Endothelial cell of umbilical vein (primary cell): ENCODE results near the gene CALCR. TPM values are rescaled to one million over a fixed set of nuclear protein-coding genes. Genes with fewer than 3 reads are reported as not detected.
"Not testable (repeated sequence)": the region's sequence is repeated elsewhere in the genome, so short reads cannot be mapped to it uniquely, and the experiment has no call there.

Experiments
- BruUV-seq: library from RNA; stranded (reverse); fragments of 400-500 nt; replicated peaks from 2 replicates; lab custom pipeline; 2021; lab: Mats Ljungman, UMichigan
- CTCF ChIA-PET: fragments of 300-600, 350-600 bp; sonication (Branson Sonifier 250); formaldehyde crosslinking; loops from one replicate; lab custom pipeline; 2021; ENCODE audit warnings: antibody characterized with exemption, inconsistent platforms; lab: Charles Lee
- POLR2A ChIA-PET: fragments of 300-600, 350-600 bp; sonication (Branson Sonifier 250); formaldehyde crosslinking; loops from one replicate; lab custom pipeline; 2021; ENCODE audit warnings: antibody characterized with exemption, inconsistent platforms; lab: Charles Lee
- DNase-seq: peaks from one replicate; pipeline ENCODE4 v3.0.0-alpha.2; 2011; ENCODE audit warnings: low read depth, low spot score
- FAIRE-seq: peaks from 2 replicates; lab custom pipeline; 2011; peaks lifted over from hg19 to GRCh38; lab: Jason Lieb, UNC
- H2AFZ ChIP-seq: 2 replicates; pipeline ENCODE4 v1.6.0; 2012; ENCODE audit warnings: low read depth, low read length, control low read depth, inconsistent platforms
- H3K27ac ChIP-seq: 2 replicates; pipeline ENCODE4 v1.5.1; 2011; ENCODE audit warnings: low read depth, mild to moderate bottlenecking, control low read depth, low read length, moderate library complexity; ENCODE audit not compliant: insufficient read depth
- H3K27me3 ChIP-seq, 2 experiments: 2 replicates each; pipeline versions ENCODE4 v1.6.0 to v1.6.1; 2011; ENCODE audit warnings: low read length in 2 of 2, mixed read lengths in 1 of 2; ENCODE audit not compliant: control insufficient read depth in 2 of 2, insufficient read depth in 2 of 2
- H3K36me3 ChIP-seq, 2 experiments: 2 replicates in 1 of 2; 3 replicates in 1 of 2; pipeline ENCODE4 v1.5.1; 2011; ENCODE audit warnings: low read length in 2 of 2, mild to moderate bottlenecking in 1 of 2, moderate library complexity in 1 of 2; ENCODE audit not compliant: control insufficient read depth in 2 of 2, insufficient read depth in 2 of 2; ENCODE audit errors: extremely low read depth in 1 of 2
- H3K4me1 ChIP-seq: 3 replicates; pipeline ENCODE4 v1.5.1; 2011; ENCODE audit warnings: mild to moderate bottlenecking, low read length; ENCODE audit not compliant: control insufficient read depth, insufficient read depth; ENCODE audit errors: extremely low read depth
- H3K4me2 ChIP-seq: 2 replicates; pipeline ENCODE4 v1.6.1; 2011; ENCODE audit warnings: low read length, control low read depth, mixed read lengths; ENCODE audit not compliant: insufficient read depth
- H3K4me3 ChIP-seq, 3 experiments: fragments of 200-600 bp in 1 of 3; sonication (generic), shearing (Covaris generic) in 1 of 3; replicated peaks in 1 of 3; 2 replicates each; pipeline ENCODE4 v1.5.1; 2011 to 2016; ENCODE audit warnings: control low read depth in 3 of 3, low read length in 3 of 3, mild to moderate bottlenecking in 2 of 3, inconsistent platforms in 1 of 3, low read depth in 1 of 3, moderate library complexity in 1 of 3; ENCODE audit not compliant: insufficient read depth in 1 of 3
- H3K79me2 ChIP-seq: 2 replicates; pipeline ENCODE4 v1.6.0; 2012; ENCODE audit warnings: low read length, inconsistent platforms; ENCODE audit not compliant: control insufficient read depth, insufficient read depth
- H3K9ac ChIP-seq: replicated peaks from 2 replicates; pipeline ENCODE3; 2011; ENCODE audit warnings: low read length, control low read depth; ENCODE audit not compliant: insufficient read depth; ENCODE audit errors: extremely low read depth
- H3K9me1 ChIP-seq: replicated peaks from 3 replicates; pipeline ENCODE4 v1.6.0; 2011; ENCODE audit warnings: mild to moderate bottlenecking, low read length; ENCODE audit not compliant: control insufficient read depth, insufficient read depth; ENCODE audit errors: extremely low read depth
- H3K9me3 ChIP-seq: replicated peaks from 2 replicates; pipeline ENCODE4 v1.5.1; 2012; ENCODE audit warnings: low read length, inconsistent platforms; ENCODE audit not compliant: control insufficient read depth, insufficient read depth
- H4K20me1 ChIP-seq: replicated peaks from 2 replicates; pipeline ENCODE3; 2011; ENCODE audit warnings: mild to moderate bottlenecking, low read length; ENCODE audit not compliant: control insufficient read depth, insufficient read depth; ENCODE audit errors: extremely low read depth
- dilution Hi-C: fragments of 300-500 bp; cut with MboI; formaldehyde crosslinking; loops from one replicate; pipeline ENCODE4 v1.15.0; 2019; ENCODE audit warnings: low sequenced_read_pairs; ENCODE audit not compliant: extremely low pct_ligation_motif_present
- intact Hi-C: fragments of 100-400 bp; cut with micrococcal nuclease; formaldehyde crosslinking; loops from one replicate; pipeline ENCODE4 v1.10.0; 2022
- polyA plus RNA-seq, 4 experiments: library from polyadenylated mRNA; depleted of rRNA in 3 of 4; stranded (reverse) in 3 of 4; unstranded in 1 of 4; fragments of >200 nt; gene quantifications; 2 replicates each; pipeline versions ENCODE4 v1.2.1 to v1.2.3, GENCODE V29; 2011 to 2012; ENCODE audit warnings: missing spikeins in 1 of 4
- total RNA-seq: library from RNA; stranded (reverse); gene quantifications from 2 replicates; pipeline ENCODE4 v1.2.3, GENCODE V29; 2021

The CALCR gene
- total and polyA plus RNA-seq, 2 donors (not counting 3 experiments of a cell fraction or from before 2014, with no cell fraction given): not detected

DNA sequence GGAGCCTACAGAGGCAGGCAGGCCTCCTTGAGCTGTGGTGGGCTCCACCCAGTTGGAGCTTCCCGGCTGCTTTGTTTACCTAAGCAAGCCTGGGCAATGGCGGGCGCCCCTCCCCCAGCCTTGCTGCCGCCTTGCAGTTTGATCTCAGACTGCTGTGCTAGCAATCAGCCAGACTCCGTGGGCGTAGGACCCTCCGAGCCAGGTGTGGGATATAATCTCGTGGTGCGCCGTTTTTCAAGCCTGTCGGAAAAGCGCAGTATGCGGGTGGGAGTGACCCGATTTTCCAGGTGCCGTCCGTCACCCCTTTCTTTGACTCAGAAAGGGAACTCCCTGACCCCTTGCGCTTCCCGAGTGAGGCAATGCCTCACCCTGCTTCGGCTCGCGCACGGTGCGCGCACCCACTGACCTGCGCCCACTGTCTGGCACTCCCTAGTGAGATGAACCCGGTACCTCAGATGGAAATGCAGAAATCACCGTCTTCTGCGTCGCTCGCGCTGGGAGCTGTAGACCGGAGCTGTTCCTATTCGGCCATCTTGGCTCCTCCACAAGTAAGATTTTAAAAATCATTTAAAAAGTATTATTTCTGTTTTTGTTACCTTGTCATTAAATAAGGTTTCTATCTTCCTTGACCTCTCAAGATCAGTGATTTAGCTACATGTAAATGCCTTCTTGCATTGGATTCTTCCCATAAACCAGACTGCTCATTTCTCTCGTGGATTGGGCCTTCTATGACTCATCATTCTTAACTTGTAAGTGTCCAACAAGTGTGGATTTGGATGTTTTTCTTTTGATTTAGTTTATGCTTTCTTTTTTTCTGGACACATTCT, 16.9 kb upstream of the CALCR start:
- H3K27me3 ChIP-seq, CTCF ChIA-PET, dilution Hi-C loops, H3K27ac ChIP-seq, H3K9me3 ChIP-seq, H3K4me3 ChIP-seq, H3K79me2 ChIP-seq, H3K4me2 ChIP-seq, intact Hi-C loops, H3K4me1 ChIP-seq, H3K36me3 ChIP-seq, DNase-seq, H3K9me1 ChIP-seq, FAIRE-seq, POLR2A ChIA-PET, H2AFZ ChIP-seq, BruUV-seq, H4K20me1 ChIP-seq, H3K9ac ChIP-seq: not testable (repeated sequence)

DNA sequence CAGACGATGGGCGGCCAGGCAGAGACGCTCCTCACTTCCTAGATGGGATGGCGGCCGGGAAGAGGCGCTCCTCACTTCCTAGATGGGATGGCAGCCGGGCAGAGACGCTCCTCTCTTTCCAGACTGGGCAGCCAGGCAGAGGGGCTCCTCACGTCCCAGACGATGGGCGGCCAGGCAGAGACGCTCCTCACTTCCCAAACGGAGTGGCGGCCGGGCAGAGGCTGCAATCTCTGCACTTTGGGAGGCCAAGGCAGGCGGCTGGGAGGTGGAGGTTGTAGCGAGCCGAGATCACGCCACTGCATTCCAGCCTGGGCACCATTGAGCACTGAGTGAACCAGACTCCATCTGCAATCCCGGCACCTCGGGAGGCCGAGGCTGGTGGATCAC, 11.9 kb upstream of the CALCR start:
- H4K20me1 ChIP-seq, POLR2A ChIA-PET: not testable (repeated sequence)

DNA sequence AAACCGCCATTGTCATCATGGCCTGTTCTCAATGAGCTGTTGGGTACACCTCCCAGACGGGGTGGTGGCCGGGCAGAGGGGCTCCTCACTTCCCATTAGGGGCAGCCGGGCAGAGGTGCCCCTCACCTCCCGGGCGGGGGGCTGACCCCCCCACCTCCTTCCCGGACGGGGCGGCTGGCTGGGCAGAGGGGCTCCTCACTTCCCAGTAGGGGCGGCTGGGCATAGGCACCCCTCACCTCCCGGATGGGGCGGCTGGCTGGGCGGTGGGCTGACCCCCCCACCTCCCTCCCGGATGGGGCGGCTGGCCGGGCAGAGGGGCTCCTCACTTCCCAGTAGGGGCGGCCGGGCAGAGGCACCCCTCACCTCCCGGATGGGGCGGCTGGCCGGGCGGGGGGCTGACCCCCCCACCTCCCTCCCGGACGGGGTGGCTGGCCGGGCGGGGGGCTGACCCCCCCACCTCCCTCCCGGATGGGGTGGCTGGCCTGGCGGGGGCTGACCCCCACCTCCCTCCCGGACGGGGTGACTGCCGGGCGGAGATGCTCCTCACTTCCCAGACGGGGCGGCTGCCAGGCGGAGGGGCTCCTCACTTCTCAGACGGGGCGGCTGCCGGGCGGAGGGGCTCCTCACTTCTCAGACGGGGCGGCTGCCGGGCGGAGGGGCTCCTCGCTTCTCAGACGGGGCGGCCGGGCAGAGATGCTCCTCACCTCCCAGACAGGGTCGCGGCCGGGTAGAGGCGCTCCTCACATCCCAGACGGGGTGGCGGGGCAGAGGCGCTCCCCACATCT, 11.4 kb upstream of the CALCR start:
- BruUV-seq, H3K9me1 ChIP-seq, H3K36me3 ChIP-seq, H3K27ac ChIP-seq, POLR2A ChIA-PET, intact Hi-C loops, H3K4me2 ChIP-seq, CTCF ChIA-PET, H2AFZ ChIP-seq, H3K79me2 ChIP-seq, H4K20me1 ChIP-seq, FAIRE-seq, H3K9me3 ChIP-seq, H3K4me1 ChIP-seq, DNase-seq, H3K27me3 ChIP-seq, H3K4me3 ChIP-seq, dilution Hi-C loops, H3K9ac ChIP-seq: not testable (repeated sequence)

More for the DNA sequence above, 11.9 kb upstream of the CALCR start:
- CTCF ChIA-PET, dilution Hi-C loops, H3K27ac ChIP-seq, FAIRE-seq, H3K79me2 ChIP-seq, BruUV-seq, H3K9me1 ChIP-seq, H3K9ac ChIP-seq, H3K27me3 ChIP-seq, DNase-seq, H3K4me1 ChIP-seq, intact Hi-C loops, H2AFZ ChIP-seq, H3K9me3 ChIP-seq, H3K4me3 ChIP-seq, H3K4me2 ChIP-seq, H3K36me3 ChIP-seq: not testable (repeated sequence)
